GM13976 (cell line): ENCODE measurements around the gene SLIT1.

Source experiments
- DNase-seq: peaks from one replicate; pipeline ENCODE4 v3.0.0; 2012; ENCODE audit warnings: low spot score
- CTCF ChIP-seq: IDR thresholded peaks from 2 replicates; pipeline ENCODE4 v1.5.1; 2012; ENCODE audit warnings: borderline replicate concordance, mild to moderate bottlenecking; ENCODE audit not compliant: insufficient read depth; ENCODE audit errors: extremely low read depth, missing control alignments, control extremely low read depth
- in situ Hi-C: fragments of 300-500 bp; cut with MboI; formaldehyde crosslinking; loops from one replicate; pipeline ENCODE4 v1.12.0; 2022; ENCODE audit warnings: low sequenced_read_pairs, mixed read lengths, inconsistent platforms; ENCODE audit not compliant: unreplicated experiment

SLIT1 gene

GRCh38 chr10:97128516-97129154, 57.1 kb downstream of the SLIT1 start:
- in situ Hi-C loops = no loop called here
- no peak for TF ChIP-seq CTCF
- DNase-seq = no peak

GRCh38 chr10:97128039-97128492, 57.7 kb downstream of the SLIT1 start:
- TF ChIP-seq CTCF = no peak
- in situ Hi-C loops = no loop called here
- DNase-seq = no peak

- TF ChIP-seq CTCF = no peak
Observed at GRCh38 chr10:97127509-97127908, 58.2 kb downstream of the SLIT1 start.

GRCh38 chr10:97124211-97124610, 61.5 kb downstream of the SLIT1 start:
- TF ChIP-seq CTCF = no peak
- in situ Hi-C loops = no loop called here

More at GRCh38 chr10:97127509-97127908, 58.2 kb downstream of the SLIT1 start:
- no peak for DNase-seq
- in situ Hi-C loops = no loop called here

GRCh38 chr10:97123765-97124164, 62.0 kb downstream of the SLIT1 start:
- in situ Hi-C loops = no loop called here
- no peak for DNase-seq
- no peak for TF ChIP-seq CTCF

More at GRCh38 chr10:97124211-97124610, 61.5 kb downstream of the SLIT1 start:
- no peak for DNase-seq

GRCh38 chr10:97121041-97121440, 64.7 kb downstream of the SLIT1 start:
- in situ Hi-C loops = no loop called here
- TF ChIP-seq CTCF = no peak
- no peak for DNase-seq
